Tibial nerve (tissue), 4 donors: ENCODE results near the gene ELMOD1.

ENCODE experiments used
- EP300 ChIP-seq, 2 donors: sonication (generic); formaldehyde crosslinking; IDR thresholded peaks; one replicate each; pipeline ENCODE4 v1.6.1; 2017; ENCODE audit warnings: antibody characterized with exemption in 2 of 2, mild to moderate bottlenecking in 1 of 2
- POLR2A ChIP-seq, 2 donors: fragments of 450-650 bp; IDR thresholded peaks; one replicate each; pipeline ENCODE4 v1.6.1; 2017; ENCODE audit warnings: antibody characterized with exemption in 2 of 2, mild to moderate bottlenecking in 2 of 2, moderate library complexity in 2 of 2
- TF ChIP-seq, protein P1 (sequence below), 5 experiments: fragments of 200-600 bp in 3 of 5; fragments of 450-650 bp in 2 of 5; sonication (generic) in 3 of 5; IDR thresholded peaks; one replicate each; pipeline ENCODE4 v1.5.1; 2016 to 2019; ENCODE audit warnings: antibody characterized with exemption in 5 of 5, mild to moderate bottlenecking in 3 of 5, moderate library complexity in 2 of 5

DNA sequence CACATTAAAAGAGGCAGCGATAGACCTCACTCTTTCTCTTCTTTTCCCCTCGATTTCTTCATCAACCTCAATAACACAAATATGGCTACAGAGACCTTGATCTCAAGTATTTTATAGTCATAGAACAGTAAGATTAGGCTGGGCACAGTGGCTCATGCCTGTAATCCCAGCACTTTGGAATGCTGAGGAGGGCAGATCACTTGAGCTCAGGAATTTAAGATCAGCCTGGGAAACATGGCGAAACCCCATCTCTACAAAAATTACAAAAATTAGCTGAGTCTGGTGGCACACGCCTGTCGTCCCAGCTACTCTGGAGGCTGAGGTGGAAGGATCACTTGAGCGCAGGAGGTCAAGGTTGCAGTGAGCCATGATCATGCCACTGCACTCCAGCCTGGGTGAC lies 106.3 kb downstream of the ELMOD1 start:
- TF ChIP-seq, protein P1, sequence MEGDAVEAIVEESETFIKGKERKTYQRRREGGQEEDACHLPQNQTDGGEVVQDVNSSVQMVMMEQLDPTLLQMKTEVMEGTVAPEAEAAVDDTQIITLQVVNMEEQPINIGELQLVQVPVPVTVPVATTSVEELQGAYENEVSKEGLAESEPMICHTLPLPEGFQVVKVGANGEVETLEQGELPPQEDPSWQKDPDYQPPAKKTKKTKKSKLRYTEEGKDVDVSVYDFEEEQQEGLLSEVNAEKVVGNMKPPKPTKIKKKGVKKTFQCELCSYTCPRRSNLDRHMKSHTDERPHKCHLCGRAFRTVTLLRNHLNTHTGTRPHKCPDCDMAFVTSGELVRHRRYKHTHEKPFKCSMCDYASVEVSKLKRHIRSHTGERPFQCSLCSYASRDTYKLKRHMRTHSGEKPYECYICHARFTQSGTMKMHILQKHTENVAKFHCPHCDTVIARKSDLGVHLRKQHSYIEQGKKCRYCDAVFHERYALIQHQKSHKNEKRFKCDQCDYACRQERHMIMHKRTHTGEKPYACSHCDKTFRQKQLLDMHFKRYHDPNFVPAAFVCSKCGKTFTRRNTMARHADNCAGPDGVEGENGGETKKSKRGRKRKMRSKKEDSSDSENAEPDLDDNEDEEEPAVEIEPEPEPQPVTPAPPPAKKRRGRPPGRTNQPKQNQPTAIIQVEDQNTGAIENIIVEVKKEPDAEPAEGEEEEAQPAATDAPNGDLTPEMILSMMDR (IDR thresholded peaks at IDR 0.05), result no peak
- TF ChIP-seq POLR2A (IDR thresholded peaks at IDR 0.05) (no peak), EP300 (IDR thresholded peaks at IDR 0.05) (no peak)
